ENCODE measurements around the gene FOXO6. TPM values are rescaled to one million over a fixed set of nuclear protein-coding genes. Genes with fewer than 3 reads are reported as not detected.

Gene FOXO6
- total RNA-seq, 1 experiment from 2014 or later, result 9.0 TPM

DNA sequence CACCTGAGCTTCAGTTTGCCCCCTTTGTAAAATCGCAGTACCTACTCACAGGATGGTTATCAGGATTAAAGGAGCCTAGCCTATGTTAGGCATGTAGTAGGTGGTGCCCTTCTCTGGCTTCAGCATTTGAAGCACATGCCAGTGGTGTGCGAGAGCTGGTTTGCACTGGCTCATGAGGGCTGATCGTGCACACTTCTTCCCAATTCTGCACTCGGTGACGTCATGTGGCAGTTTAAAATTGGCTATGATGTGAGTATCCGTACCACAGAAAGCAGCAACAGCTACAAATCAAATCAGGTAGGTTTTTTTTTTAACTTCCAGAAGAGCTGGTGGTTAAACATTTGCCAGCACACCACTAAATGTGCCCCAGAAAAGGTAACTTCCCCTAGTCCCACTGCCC is 13.5 kb downstream of the FOXO6 start:
- Histone ChIP-seq H4K20me1 (ENCODE audit: insufficient read depth) (no peaks in the 10 kb centered on the region), H3K4me1 (replicated peaks; ENCODE audit: insufficient read depth) (peaks cover 29% of the 10 kb centered on the region), H3K36me3 (ENCODE audit: low read depth) (0 out of 2 replicates have a peak, but pooled peaks cover 4% of the 10 kb centered on the region), H3F3A (ENCODE audit: insufficient read depth, low read depth) (peaks cover 13% of the 10 kb centered on the region; the same call in 1 of the 2 replicates), H3K9me3 (ENCODE audit: insufficient read depth, low read depth) (no peaks in the 10 kb centered on the region), H3K27ac (no peak overlapping the region), H3K27me3 (ENCODE audit: insufficient read depth, low read depth) (no peaks in the 10 kb centered on the region), H3K9me2 (ENCODE audit: insufficient read depth) (no peaks in the 10 kb centered on the region), H3K4me2 (no peak overlapping the region), H3K4me3 (no peak overlapping the region), H3K79me2 (ENCODE audit: low read depth) (no peaks in the 10 kb centered on the region), H2AFZ (no peak overlapping the region)
- no TSS peak for BruUV-seq (replicated peaks)
- intact Hi-C loops (cut with micrococcal nuclease; ENCODE audit: unreplicated experiment), result no loop called here
- ChIA-PET CTCF (interaction anchor here (0.9 kb wide), 1 partner anchor 20 kb away, joined by 5 read pairs; no protein-coding TSS in a partner anchor), POLR2A (ENCODE audit: unreplicated experiment) (no interaction called here)
- DNase-seq, result no peak
- TF ChIP-seq CTCF (conservative IDR thresholded peaks at IDR 0.05) (no peak), EZH2 (IDR thresholded peaks at IDR 0.05; ENCODE audit: low read depth) (no peak)

GRCh38 chr1:41377397-41377796 is 16.2 kb downstream of the FOXO6 start:
- no peak overlapping the region for H3K4me2 ChIP-seq
- H3K36me3 ChIP-seq (ENCODE audit: low read depth), result 0 out of 2 replicates have a peak, but pooled peaks cover 4% of the 10 kb centered on the region
- H4K20me1 ChIP-seq (ENCODE audit: insufficient read depth), result no peaks in the 10 kb centered on the region
- H3K79me2 ChIP-seq (ENCODE audit: low read depth), result peaks cover 5% of the 10 kb centered on the region; the same call in 1 of the 2 replicates
- no peak overlapping the region for H3K27ac ChIP-seq
- no peak overlapping the region for H2AFZ ChIP-seq
- no peaks in the 10 kb centered on the region for H3K9me2 ChIP-seq (ENCODE audit: insufficient read depth)
- H3K4me3 ChIP-seq, result no peak overlapping the region
- POLR2A ChIA-PET (ENCODE audit: unreplicated experiment), result no interaction called here
- intact Hi-C loops (cut with micrococcal nuclease; ENCODE audit: unreplicated experiment), result no loop called here
- no peak for TF ChIP-seq EZH2 (IDR thresholded peaks at IDR 0.05; ENCODE audit: low read depth)
- TF ChIP-seq CTCF (conservative IDR thresholded peaks at IDR 0.05), result no peak
- H3K4me1 ChIP-seq (replicated peaks; ENCODE audit: insufficient read depth), result peaks cover 21% of the 10 kb centered on the region
- DNase-seq, result no peak
- H3K9me3 ChIP-seq (ENCODE audit: insufficient read depth, low read depth), result no peaks in the 10 kb centered on the region
- no TSS peak for BruUV-seq (replicated peaks)
- peaks cover 1% of the 10 kb centered on the region; the same call in 1 of the 2 replicates for H3F3A ChIP-seq (ENCODE audit: insufficient read depth, low read depth)
- H3K27me3 ChIP-seq (ENCODE audit: insufficient read depth, low read depth), result no peaks in the 10 kb centered on the region
- CTCF ChIA-PET, result interaction anchor here (1.0 kb wide), 1 partner anchor 16 kb away, joined by 4 read pairs; the partner anchor contains the start of gene FOXO6

GRCh38 chr1:41378222-41378621 is 17.0 kb downstream of the FOXO6 start:
- intact Hi-C loops (cut with micrococcal nuclease; ENCODE audit: unreplicated experiment), result no loop called here
- POLR2A ChIA-PET (ENCODE audit: unreplicated experiment), result no interaction called here
- Histone ChIP-seq H3K4me2 (no peak overlapping the region), H4K20me1 (ENCODE audit: insufficient read depth) (no peaks in the 10 kb centered on the region), H3K36me3 (ENCODE audit: low read depth) (0 out of 2 replicates have a peak, but pooled peaks cover 4% of the 10 kb centered on the region), H3K27ac (no peak overlapping the region), H3K4me1 (replicated peaks; ENCODE audit: insufficient read depth) (peaks cover 16% of the 10 kb centered on the region), H3K9me3 (ENCODE audit: insufficient read depth, low read depth) (no peaks in the 10 kb centered on the region), H2AFZ (no peak overlapping the region), H3K79me2 (ENCODE audit: low read depth) (peaks cover 5% of the 10 kb centered on the region; the same call in 1 of the 2 replicates), H3K4me3 (no peak overlapping the region), H3K9me2 (ENCODE audit: insufficient read depth) (no peaks in the 10 kb centered on the region), H3K27me3 (ENCODE audit: insufficient read depth, low read depth) (no peaks in the 10 kb centered on the region), H3F3A (ENCODE audit: insufficient read depth, low read depth) (peaks cover 5% of the 10 kb centered on the region; the same call in 1 of the 2 replicates)
- BruUV-seq (replicated peaks), result no TSS peak
- CTCF ChIA-PET, result no interaction called here
- TF ChIP-seq EZH2 (IDR thresholded peaks at IDR 0.05; ENCODE audit: low read depth), result no peak
- DNase-seq, result no peak

Data from PC-9 (cell line).